PC-3 (cell line): ENCODE measurements around the gene IL17RA.
A peak's percentile ranks its signal among the peaks of the same experiment; 100 is the strongest.

ENCODE experiments used
- EZH2phosphoT487 ChIP-seq: fragments of 300-600 bp; sonication (generic); IDR thresholded peaks from 2 replicates; pipeline ENCODE4 v1.6.1; 2018; ENCODE audit warnings: mild to moderate bottlenecking, antibody characterized with exemption, low read length, borderline replicate concordance
- TF ChIP-seq, protein P1 (sequence below): fragments of 300-600 bp; sonication (generic); conservative IDR thresholded peaks from 2 replicates; pipeline ENCODE4 v1.5.1; 2017; ENCODE audit warnings: antibody characterized with exemption, low read depth, mild to moderate bottlenecking, low read length

- TF ChIP-seq, protein P1, sequence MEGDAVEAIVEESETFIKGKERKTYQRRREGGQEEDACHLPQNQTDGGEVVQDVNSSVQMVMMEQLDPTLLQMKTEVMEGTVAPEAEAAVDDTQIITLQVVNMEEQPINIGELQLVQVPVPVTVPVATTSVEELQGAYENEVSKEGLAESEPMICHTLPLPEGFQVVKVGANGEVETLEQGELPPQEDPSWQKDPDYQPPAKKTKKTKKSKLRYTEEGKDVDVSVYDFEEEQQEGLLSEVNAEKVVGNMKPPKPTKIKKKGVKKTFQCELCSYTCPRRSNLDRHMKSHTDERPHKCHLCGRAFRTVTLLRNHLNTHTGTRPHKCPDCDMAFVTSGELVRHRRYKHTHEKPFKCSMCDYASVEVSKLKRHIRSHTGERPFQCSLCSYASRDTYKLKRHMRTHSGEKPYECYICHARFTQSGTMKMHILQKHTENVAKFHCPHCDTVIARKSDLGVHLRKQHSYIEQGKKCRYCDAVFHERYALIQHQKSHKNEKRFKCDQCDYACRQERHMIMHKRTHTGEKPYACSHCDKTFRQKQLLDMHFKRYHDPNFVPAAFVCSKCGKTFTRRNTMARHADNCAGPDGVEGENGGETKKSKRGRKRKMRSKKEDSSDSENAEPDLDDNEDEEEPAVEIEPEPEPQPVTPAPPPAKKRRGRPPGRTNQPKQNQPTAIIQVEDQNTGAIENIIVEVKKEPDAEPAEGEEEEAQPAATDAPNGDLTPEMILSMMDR: peak; percentile 33; the same call in 1 of the 2 replicates
- TF ChIP-seq EZH2phosphoT487: no peak
These were observed 34.8 kb downstream of the IL17RA start for GRCh38 chr22:17119481-17120202.
